Lower leg skin (tissue), 4 donors: ENCODE measurements around the gene CNOT1. TPM values are rescaled to one million over a fixed set of nuclear protein-coding genes. Genes with fewer than 3 reads are reported as not detected.

Experiments
- DNase-seq, 2 donors: peaks; one replicate each; pipeline ENCODE4 v3.0.0-alpha.2; 2019; ENCODE audit warnings: low spot score in 2 of 2
- H3K4me3 ChIP-seq: fragments of 200-600 bp; sonication (generic); 2 replicates; pipeline ENCODE4 v1.5.1; 2017; ENCODE audit warnings: mild to moderate bottlenecking, low read depth; ENCODE audit not compliant: poor library complexity, severe bottlenecking
- POLR2A ChIP-seq, 2 donors: fragments of 450-650 bp; IDR thresholded peaks; one replicate each; pipeline ENCODE4 v1.6.1; 2016 to 2017; ENCODE audit warnings: antibody characterized with exemption in 2 of 2, mild to moderate bottlenecking in 1 of 2, moderate library complexity in 1 of 2
- WGBS, 2 donors: methylation state at CpG; one replicate each; pipeline ENCODE4 v1.1.5; 2018; 5-methylcytosine and 5-hydroxymethylcytosine counted together
- intact Hi-C: fragments of 100-400 bp; cut with DNase I; formaldehyde crosslinking; loops from one replicate; pipeline ENCODE4 v1.15.0; 2023; ENCODE audit warnings: low total_unique reads
- total RNA-seq, 4 donors: library from RNA; depleted of rRNA; stranded (reverse); fragments of >200 nt; gene quantifications; one replicate each; pipeline ENCODE4 v1.1.0, GENCODE V29; 2016
- TF ChIP-seq, protein P1 (sequence below), 3 donors: fragments of 450-650 bp; IDR thresholded peaks; one replicate each; pipeline ENCODE4 v1.5.1; 2016; ENCODE audit warnings: antibody characterized with exemption in 3 of 3, mild to moderate bottlenecking in 3 of 3, moderate library complexity in 2 of 3

CNOT1 gene
- total RNA-seq, 4 donors from 2014 or later = 80.1 to 118 (median 102) TPM

DNA sequence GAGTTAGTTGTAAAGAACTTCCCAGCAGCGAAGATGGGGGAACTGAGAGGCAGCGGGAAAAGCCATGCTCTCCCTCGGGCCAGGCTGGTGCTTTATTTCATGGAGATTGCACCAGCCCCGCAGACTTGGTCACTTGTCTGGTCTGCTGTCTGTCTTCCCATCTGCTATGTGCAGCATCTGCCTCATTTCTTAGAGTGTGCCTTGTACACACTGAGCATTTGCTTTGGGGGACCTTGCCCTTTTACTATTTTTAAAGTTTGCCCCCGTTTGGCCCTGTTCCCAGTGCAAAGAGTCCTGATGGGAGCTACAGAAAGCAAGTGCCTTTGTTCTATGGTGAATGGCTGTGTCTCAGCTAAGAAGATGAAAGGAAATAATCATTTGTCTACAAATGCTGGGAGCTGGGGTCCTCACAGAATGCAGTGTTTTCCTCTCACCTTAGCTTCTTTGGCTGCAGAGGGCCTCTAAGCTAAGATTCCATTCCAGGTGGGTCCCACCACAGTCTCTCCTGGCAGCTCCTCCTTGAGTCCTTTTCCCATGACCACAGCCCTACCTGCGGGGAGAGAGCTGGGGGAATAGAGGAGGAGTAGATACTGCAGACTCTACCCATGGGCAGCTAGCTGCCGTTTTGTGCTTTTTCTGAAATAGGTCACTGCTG is 25.1 kb upstream of the CNOT1 start:
- H3K4me3 ChIP-seq = no peak overlapping the region
- DNase-seq = no peak
- WGBS, 2 donors = 79 to 82% methylated on average over 7 of the region's 7 CpGs
- intact Hi-C loops = no loop called here
- no peak for TF ChIP-seq POLR2A (IDR thresholded peaks at IDR 0.05)
- TF ChIP-seq, protein P1, sequence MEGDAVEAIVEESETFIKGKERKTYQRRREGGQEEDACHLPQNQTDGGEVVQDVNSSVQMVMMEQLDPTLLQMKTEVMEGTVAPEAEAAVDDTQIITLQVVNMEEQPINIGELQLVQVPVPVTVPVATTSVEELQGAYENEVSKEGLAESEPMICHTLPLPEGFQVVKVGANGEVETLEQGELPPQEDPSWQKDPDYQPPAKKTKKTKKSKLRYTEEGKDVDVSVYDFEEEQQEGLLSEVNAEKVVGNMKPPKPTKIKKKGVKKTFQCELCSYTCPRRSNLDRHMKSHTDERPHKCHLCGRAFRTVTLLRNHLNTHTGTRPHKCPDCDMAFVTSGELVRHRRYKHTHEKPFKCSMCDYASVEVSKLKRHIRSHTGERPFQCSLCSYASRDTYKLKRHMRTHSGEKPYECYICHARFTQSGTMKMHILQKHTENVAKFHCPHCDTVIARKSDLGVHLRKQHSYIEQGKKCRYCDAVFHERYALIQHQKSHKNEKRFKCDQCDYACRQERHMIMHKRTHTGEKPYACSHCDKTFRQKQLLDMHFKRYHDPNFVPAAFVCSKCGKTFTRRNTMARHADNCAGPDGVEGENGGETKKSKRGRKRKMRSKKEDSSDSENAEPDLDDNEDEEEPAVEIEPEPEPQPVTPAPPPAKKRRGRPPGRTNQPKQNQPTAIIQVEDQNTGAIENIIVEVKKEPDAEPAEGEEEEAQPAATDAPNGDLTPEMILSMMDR (IDR thresholded peaks at IDR 0.05) = no peak

DNA sequence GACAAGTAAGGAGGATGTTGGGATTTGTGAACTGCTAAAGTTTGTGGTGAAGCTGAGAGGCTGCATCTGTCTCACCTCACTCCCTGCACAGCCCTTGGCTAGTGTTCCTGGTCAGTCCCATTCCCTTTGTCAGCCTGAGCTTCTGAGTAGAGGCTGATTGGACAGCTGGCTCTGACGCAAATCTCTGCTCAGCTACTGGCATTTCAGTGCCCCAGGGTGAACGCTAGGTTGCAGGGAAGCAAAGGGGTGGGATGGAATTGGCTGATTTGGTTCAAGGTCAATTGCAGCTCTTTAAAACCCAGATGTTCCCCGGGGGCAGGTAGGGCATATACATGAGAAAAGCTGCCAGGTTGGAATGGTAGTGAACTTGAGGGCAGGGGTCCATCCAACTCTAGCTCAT is 23.1 kb upstream of the CNOT1 start:
- WGBS, 2 donors = 39 to 55% methylated on average over 3 of the region's 3 CpGs
- intact Hi-C loops = no loop called here
- TF ChIP-seq, protein P1 (IDR thresholded peaks at IDR 0.05) = no peak
- TF ChIP-seq POLR2A (IDR thresholded peaks at IDR 0.05) = no peak
- no peak overlapping the region for H3K4me3 ChIP-seq
- no peak for DNase-seq

DNA sequence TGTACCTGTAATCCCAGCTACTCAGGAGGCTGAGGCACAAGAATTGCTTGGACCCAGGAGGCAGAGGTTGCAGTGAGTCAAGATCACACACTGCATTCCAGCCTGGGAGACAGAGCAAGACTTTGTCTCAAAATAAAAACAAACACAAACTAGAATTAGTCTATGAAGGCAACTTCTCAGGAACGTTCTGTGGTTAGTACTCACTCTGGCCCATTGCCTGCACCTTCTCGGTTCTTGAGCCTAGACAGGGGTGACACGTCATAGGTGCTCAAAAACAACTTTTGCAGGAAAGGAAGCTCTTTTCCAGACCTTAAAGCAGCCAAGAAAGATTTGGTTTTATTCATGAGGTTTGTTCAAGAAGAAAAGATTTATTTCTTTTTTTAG is 22.3 kb upstream of the CNOT1 start:
- intact Hi-C loops = no loop called here
- no peak overlapping the region for H3K4me3 ChIP-seq
- TF ChIP-seq POLR2A (IDR thresholded peaks at IDR 0.05) = no peak
- TF ChIP-seq, protein P1 (IDR thresholded peaks at IDR 0.05) = no peak
- DNase-seq = no peak
- 52 to 67% methylated on average over 3 of the region's 3 CpGs for WGBS, 2 donors

DNA sequence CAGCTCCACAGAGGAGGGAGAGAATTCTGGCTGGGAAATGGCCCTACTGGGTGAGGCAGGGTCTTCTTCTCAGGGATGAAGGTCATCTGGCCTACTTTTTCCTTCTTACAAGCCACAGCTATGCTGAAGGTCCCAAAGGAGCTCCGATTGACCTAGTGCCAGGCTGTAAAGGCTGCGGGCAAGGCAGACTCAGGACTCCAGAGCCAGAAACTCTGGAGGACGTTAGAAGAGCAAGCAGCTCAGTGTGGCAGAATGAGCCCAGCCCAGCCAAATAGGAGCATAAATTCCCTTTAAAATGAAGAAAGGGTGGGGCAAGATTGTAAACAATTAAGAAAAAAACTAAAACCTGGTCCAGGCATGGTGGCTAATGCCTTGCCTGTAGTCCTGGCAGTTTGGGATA is 20.1 kb upstream of the CNOT1 start:
- 56 to 63% methylated on average over 3 of the region's 3 CpGs for WGBS, 2 donors
- TF ChIP-seq POLR2A (IDR thresholded peaks at IDR 0.05) = no peak
- TF ChIP-seq, protein P1 (IDR thresholded peaks at IDR 0.05) = no peak
- H3K4me3 ChIP-seq = no peak overlapping the region
- intact Hi-C loops = no loop called here
- DNase-seq = no peak

- TF ChIP-seq, protein P1 (IDR thresholded peaks at IDR 0.05) = no peak
- TF ChIP-seq POLR2A (IDR thresholded peaks at IDR 0.05) = no peak
- H3K4me3 ChIP-seq = no peak overlapping the region
- intact Hi-C loops = no loop called here
- no peak for DNase-seq
- WGBS, 2 donors = 87 to 93% methylated on average over 4 of the region's 4 CpGs
Observed at GRCh38 chr16:58647107-58647506, 17.5 kb upstream of the CNOT1 start.
